Natural killer cell treated with Interleukin-12 subunit alpha and Interleukin-12 subunit beta and Interleukin-15 and Interleukin-18, amount 100 ng/mL, for 72 hours (primary cell): ENCODE results near the gene SRSF1. TPM values are rescaled to one million over a fixed set of nuclear protein-coding genes. Genes with fewer than 3 reads are reported as not detected.

ENCODE experiments used
- ATAC-seq, 2 donors: fragments of 150-1000 bp; cut with Tn5 transposase in 1 of 2; sonication (Bioruptor Pico), chemical (Tn5 transposase) in 1 of 2; 2 replicates each; pipeline ENCODE4 v1.10.0; 2021
- DNase-seq: peaks from one replicate; pipeline ENCODE4 v3.0.0; 2022; ENCODE audit warnings: low spot score
- H3K27ac Mint-ChIP-seq, 2 donors: 1 replicate in 1 of 2; 2 replicates in 1 of 2; pipeline ENCODE4 v1.8.0; 2022; ENCODE audit warnings: mixed read lengths in 2 of 2, mild to moderate bottlenecking in 1 of 2, moderate library complexity in 1 of 2
- H3K27me3 Mint-ChIP-seq, 2 donors: 1 replicate in 1 of 2; 2 replicates in 1 of 2; pipeline ENCODE4 v1.8.0; 2022; ENCODE audit warnings: mixed read lengths in 2 of 2
- H3K36me3 Mint-ChIP-seq: one replicate; pipeline ENCODE4 v1.8.0; 2022; ENCODE audit warnings: mixed read lengths
- H3K4me1 Mint-ChIP-seq, 2 donors: 1 replicate in 1 of 2; 2 replicates in 1 of 2; pipeline ENCODE4 v1.8.0; 2022; ENCODE audit warnings: low read depth in 2 of 2, mixed read lengths in 2 of 2, mild to moderate bottlenecking in 1 of 2
- H3K4me3 Mint-ChIP-seq: one replicate; pipeline ENCODE4 v1.8.0; 2022; ENCODE audit warnings: mixed read lengths
- H3K9me3 Mint-ChIP-seq: 2 replicates; pipeline ENCODE4 v1.8.0; 2022; ENCODE audit warnings: mixed read lengths
- total RNA-seq, 2 donors: library from RNA; stranded (reverse); gene quantifications; one replicate each; pipeline ENCODE4 v1.2.3, GENCODE V29; 2022

Gene SRSF1
- total RNA-seq, 2 donors from 2014 or later: 327 to 426 TPM

GRCh38 chr17:57991537-57991936, 15.5 kb downstream of the SRSF1 start:
- H3K27ac Mint-ChIP-seq: no peak overlapping the region
- DNase-seq: no peak
- no peaks in the 10 kb centered on the region for H3K27me3 Mint-ChIP-seq
- ATAC-seq: no peak
- H3K9me3 Mint-ChIP-seq: no peaks in the 10 kb centered on the region
- peaks cover 37 to 43% of the 10 kb centered on the region in 2 donors for H3K4me1 Mint-ChIP-seq
- H3K36me3 Mint-ChIP-seq: no peaks in the 10 kb centered on the region
- no peak overlapping the region for H3K4me3 Mint-ChIP-seq

- H3K4me3 Mint-ChIP-seq: peak overlapping the region; percentile 89
These were observed 17.0 kb downstream of the SRSF1 start for GRCh38 chr17:57990037-57990436.

GRCh38 chr17:57988301-57989250, 18.5 kb downstream of the SRSF1 start:
- ATAC-seq: peak; percentile 87 to 88
- Mint-ChIP-seq H3K27ac (peak overlapping the region; percentile 86 to 95), H3K36me3 (no peaks in the 10 kb centered on the region), H3K27me3 (no peaks in the 10 kb centered on the region), H3K4me1 (peaks cover 52 to 53% of the 10 kb centered on the region in 2 donors), H3K4me3 (peak overlapping the region; percentile 94), H3K9me3 (no peaks in the 10 kb centered on the region)
- no peak for DNase-seq

More at GRCh38 chr17:57990037-57990436, 17.0 kb downstream of the SRSF1 start:
- peak overlapping the region; percentile 86 to 95 for H3K27ac Mint-ChIP-seq
- H3K9me3 Mint-ChIP-seq: no peaks in the 10 kb centered on the region
- DNase-seq (no peak), ATAC-seq (no peak)
- peaks cover 44 to 46% of the 10 kb centered on the region in 2 donors for H3K4me1 Mint-ChIP-seq
- H3K27me3 Mint-ChIP-seq: no peaks in the 10 kb centered on the region
- no peaks in the 10 kb centered on the region for H3K36me3 Mint-ChIP-seq

GRCh38 chr17:57987581-57988300, 19.3 kb downstream of the SRSF1 start, which contains the start of gene VEZF1:
TSS of gene VEZF1 (minus strand) at chr17:57988254. CDS start at chr17:57988111, 143 bp downstream.
- Mint-ChIP-seq H3K4me3 (peak within 1 kb of the TSS; percentile 94), H3K36me3 (peaks cover 2% of the 10 kb centered on the region), H3K27me3 (no peaks in the 10 kb centered on the region), H3K9me3 (no peaks in the 10 kb centered on the region), H3K4me1 (peaks cover 58 to 60% of the 10 kb centered on the region in 2 donors), H3K27ac (peak within 1 kb of the TSS; percentile 86 to 95)
- ATAC-seq: peak; percentile 84 to 88
- peak; percentile 89 for DNase-seq

- H3K9me3 Mint-ChIP-seq: no peaks in the 10 kb centered on the region
- H3K4me1 Mint-ChIP-seq: peaks cover 60 to 67% of the 10 kb centered on the region in 2 donors
- ATAC-seq (peak in 1 of 2 donors; percentile 29), DNase-seq (peak; percentile 71)
- peak overlapping the region; percentile 86 to 88 for H3K27ac Mint-ChIP-seq
- peak overlapping the region; percentile 94 for H3K4me3 Mint-ChIP-seq
- H3K36me3 Mint-ChIP-seq: peaks cover 9% of the 10 kb centered on the region
- H3K27me3 Mint-ChIP-seq: no peaks in the 10 kb centered on the region
These were observed 20.0 kb downstream of the SRSF1 start for GRCh38 chr17:57986841-57987580.

- Mint-ChIP-seq H3K27ac (no peak overlapping the region), H3K4me3 (peak overlapping the region; percentile 94)
These were observed 21.4 kb downstream of the SRSF1 start for GRCh38 chr17:57985675-57985974.

GRCh38 chr17:57984936-57985674, 21.9 kb downstream of the SRSF1 start:
- peaks cover 22% of the 10 kb centered on the region for H3K36me3 Mint-ChIP-seq

More at GRCh38 chr17:57985675-57985974, 21.4 kb downstream of the SRSF1 start:
- H3K9me3 Mint-ChIP-seq: no peaks in the 10 kb centered on the region
- DNase-seq (no peak), ATAC-seq (no peak)
- H3K36me3 Mint-ChIP-seq: peaks cover 21% of the 10 kb centered on the region
- peaks cover 66 to 81% of the 10 kb centered on the region in 2 donors for H3K4me1 Mint-ChIP-seq
- no peaks in the 10 kb centered on the region for H3K27me3 Mint-ChIP-seq

GRCh38 chr17:57984261-57984890, 22.7 kb downstream of the SRSF1 start:
- peaks cover 23% of the 10 kb centered on the region for H3K36me3 Mint-ChIP-seq
- DNase-seq (no peak), ATAC-seq (no peak)
- no peaks in the 10 kb centered on the region for H3K9me3 Mint-ChIP-seq
- H3K27me3 Mint-ChIP-seq: no peaks in the 10 kb centered on the region
- H3K4me3 Mint-ChIP-seq: peak overlapping the region; percentile 69
- peak overlapping the region in 1 of 2 donors; percentile 32 for H3K27ac Mint-ChIP-seq
- H3K4me1 Mint-ChIP-seq: peaks cover 59 to 74% of the 10 kb centered on the region in 2 donors

More at GRCh38 chr17:57984936-57985674, 21.9 kb downstream of the SRSF1 start:
- DNase-seq (no peak), ATAC-seq (no peak)
- Mint-ChIP-seq H3K27ac (peak overlapping the region in 1 of 2 donors; percentile 32), H3K9me3 (no peaks in the 10 kb centered on the region), H3K4me3 (peak overlapping the region; percentile 94), H3K4me1 (peaks cover 66 to 81% of the 10 kb centered on the region in 2 donors), H3K27me3 (no peaks in the 10 kb centered on the region)

- Mint-ChIP-seq H3K4me1 (peaks cover 55 to 70% of the 10 kb centered on the region in 2 donors), H3K4me3 (peak overlapping the region; percentile 69), H3K9me3 (no peaks in the 10 kb centered on the region), H3K27ac (no peak overlapping the region), H3K36me3 (peaks cover 33% of the 10 kb centered on the region), H3K27me3 (no peaks in the 10 kb centered on the region)
- ATAC-seq: no peak
- no peak for DNase-seq
These were observed 23.6 kb downstream of the SRSF1 start for GRCh38 chr17:57983446-57983845.

GRCh38 chr17:57982452-57983170, 24.4 kb downstream of the SRSF1 start:
- H3K4me3 Mint-ChIP-seq: peak overlapping the region; percentile 57
- no peak overlapping the region for H3K27ac Mint-ChIP-seq

GRCh38 chr17:57980522-57980921, 26.5 kb downstream of the SRSF1 start:
- no peak overlapping the region for H3K27ac Mint-ChIP-seq
- ATAC-seq: no peak
- DNase-seq: no peak
- no peaks in the 10 kb centered on the region for H3K27me3 Mint-ChIP-seq
- H3K4me3 Mint-ChIP-seq: no peak overlapping the region
- H3K36me3 Mint-ChIP-seq: peaks cover 52% of the 10 kb centered on the region
- peaks cover 41 to 60% of the 10 kb centered on the region in 2 donors for H3K4me1 Mint-ChIP-seq
- H3K9me3 Mint-ChIP-seq: no peaks in the 10 kb centered on the region

More at GRCh38 chr17:57982452-57983170, 24.4 kb downstream of the SRSF1 start:
- Mint-ChIP-seq H3K4me1 (peaks cover 54 to 76% of the 10 kb centered on the region in 2 donors), H3K9me3 (no peaks in the 10 kb centered on the region), H3K27me3 (no peaks in the 10 kb centered on the region), H3K36me3 (peaks cover 40% of the 10 kb centered on the region)
- DNase-seq: no peak
- ATAC-seq: peak; percentile 26 to 56

- peaks cover 63% of the 10 kb centered on the region for H3K36me3 Mint-ChIP-seq
- peak overlapping the region in 1 of 2 donors; percentile 15 for H3K27ac Mint-ChIP-seq
- no peak for DNase-seq
- no peak for ATAC-seq
- no peak overlapping the region for H3K4me3 Mint-ChIP-seq
- peaks cover 27 to 46% of the 10 kb centered on the region in 2 donors for H3K4me1 Mint-ChIP-seq
- no peaks in the 10 kb centered on the region for H3K27me3 Mint-ChIP-seq
- H3K9me3 Mint-ChIP-seq: no peaks in the 10 kb centered on the region
These were observed 28.0 kb downstream of the SRSF1 start for GRCh38 chr17:57979076-57979475.
